GM21423 (cell line): ENCODE results near the gene KIF3B.
"Not testable (repeated sequence)": the region's sequence is repeated elsewhere in the genome, so short reads cannot be mapped to it uniquely, and the experiment has no call there.

Experiments used
- ATAC-seq: cut with Tn5 transposase; IDR thresholded peaks from one replicate; pipeline ENCODE4 v1.9.1; 2021; ENCODE audit warnings: mild to moderate bottlenecking, moderate library complexity; ENCODE audit not compliant: unreplicated experiment

Gene KIF3B

DNA sequence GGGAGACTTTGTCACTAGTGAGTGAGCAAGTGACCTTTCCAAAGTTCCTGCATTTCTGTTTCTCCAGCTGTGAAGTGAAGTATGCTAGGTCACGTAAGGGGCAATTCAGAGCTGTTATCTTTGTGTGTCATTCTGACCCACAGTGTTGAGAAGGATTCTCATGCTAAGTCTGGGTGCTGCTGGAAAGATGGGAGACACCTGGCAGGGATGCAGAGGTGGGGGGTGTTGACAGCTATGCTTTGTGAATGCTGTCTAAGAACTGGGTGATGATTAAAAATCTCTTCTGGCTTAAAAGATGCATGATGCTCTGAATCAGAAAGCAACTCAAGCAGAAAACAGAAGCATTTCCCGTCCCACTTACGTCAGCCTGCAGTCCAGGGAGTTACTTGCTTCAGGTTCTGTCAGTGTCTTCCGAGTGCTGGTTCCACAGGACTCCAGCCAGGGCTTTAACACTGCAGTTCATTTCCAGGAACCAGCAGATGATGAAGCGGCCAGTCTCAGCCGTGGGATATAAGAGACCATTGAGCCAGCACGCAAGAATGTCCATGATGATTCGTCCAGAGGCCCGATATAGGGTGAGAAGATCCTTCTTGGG is 49.7 kb downstream of the KIF3B start:
- no peak for ATAC-seq

DNA sequence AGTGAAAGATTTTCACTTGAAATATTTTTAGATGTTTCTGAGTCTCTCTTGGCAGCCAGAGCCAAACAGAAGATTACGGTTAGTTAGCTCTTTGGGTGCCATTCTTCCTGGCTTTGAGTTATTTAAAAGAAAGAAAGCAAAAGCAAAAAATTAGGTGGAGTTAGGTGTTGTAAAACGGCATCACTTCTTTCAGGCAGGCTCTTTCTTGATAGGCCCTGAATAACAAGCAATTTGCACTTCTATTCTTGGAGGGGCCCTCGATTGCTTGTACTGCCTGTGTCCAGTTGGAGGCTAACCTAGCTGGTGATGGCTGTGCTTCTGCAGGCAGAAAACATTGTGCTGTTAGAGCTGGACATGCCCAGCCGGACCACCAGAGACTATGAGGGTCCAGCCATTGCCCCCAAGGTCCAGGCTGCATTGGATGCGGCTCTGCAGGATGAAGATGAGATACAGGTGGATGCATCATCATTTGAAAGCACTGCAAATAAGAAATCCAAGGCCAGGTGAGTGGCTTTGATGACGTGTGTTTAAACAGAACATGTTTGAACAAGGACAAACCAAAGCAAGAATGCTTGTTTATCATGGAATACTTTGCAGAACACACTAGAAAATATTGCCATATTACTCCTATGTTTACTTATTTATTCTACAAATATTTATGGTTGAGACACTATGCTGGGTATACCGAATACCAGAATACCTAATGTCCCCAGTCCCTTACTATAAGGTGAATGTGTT is 52.5 kb downstream of the KIF3B start:
- ATAC-seq, result no peak

DNA sequence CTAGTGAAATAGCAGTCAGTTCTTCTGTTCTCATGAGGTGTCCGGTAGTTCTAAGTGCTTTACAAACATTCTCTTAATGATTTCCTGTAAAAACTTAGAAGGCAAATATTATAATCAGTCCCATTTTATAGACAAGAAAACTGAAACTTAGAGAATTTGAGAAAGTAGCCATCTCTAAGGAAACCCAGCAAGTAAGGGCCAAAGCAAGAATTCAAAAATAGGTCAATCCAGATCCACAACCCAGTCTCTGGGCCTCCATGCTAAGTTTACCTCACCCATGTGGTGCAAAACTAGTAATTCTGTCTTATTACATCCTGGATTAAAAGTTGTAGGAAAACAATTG is 53.1 kb downstream of the KIF3B start:
- ATAC-seq, result no peak

DNA sequence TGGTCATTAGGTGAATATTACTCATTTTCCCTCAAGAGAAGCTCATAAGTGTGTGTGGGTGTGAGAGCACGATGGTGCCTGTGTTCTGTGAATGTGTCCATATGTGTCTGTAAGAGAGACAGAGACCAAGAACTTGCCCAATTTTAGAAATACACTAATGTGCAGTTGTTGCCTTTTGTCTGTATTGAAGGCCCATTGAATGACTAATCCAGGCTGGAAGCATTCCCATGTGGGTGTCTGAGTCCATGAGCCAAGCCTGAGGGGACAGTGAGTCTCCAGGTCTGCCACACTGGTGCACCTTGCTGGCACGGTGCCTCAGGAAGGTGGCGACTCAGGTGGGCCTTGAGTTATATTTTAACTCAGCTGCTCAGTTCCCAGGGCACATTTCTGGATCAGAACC is 55.2 kb downstream of the KIF3B start:
- no peak for ATAC-seq

DNA sequence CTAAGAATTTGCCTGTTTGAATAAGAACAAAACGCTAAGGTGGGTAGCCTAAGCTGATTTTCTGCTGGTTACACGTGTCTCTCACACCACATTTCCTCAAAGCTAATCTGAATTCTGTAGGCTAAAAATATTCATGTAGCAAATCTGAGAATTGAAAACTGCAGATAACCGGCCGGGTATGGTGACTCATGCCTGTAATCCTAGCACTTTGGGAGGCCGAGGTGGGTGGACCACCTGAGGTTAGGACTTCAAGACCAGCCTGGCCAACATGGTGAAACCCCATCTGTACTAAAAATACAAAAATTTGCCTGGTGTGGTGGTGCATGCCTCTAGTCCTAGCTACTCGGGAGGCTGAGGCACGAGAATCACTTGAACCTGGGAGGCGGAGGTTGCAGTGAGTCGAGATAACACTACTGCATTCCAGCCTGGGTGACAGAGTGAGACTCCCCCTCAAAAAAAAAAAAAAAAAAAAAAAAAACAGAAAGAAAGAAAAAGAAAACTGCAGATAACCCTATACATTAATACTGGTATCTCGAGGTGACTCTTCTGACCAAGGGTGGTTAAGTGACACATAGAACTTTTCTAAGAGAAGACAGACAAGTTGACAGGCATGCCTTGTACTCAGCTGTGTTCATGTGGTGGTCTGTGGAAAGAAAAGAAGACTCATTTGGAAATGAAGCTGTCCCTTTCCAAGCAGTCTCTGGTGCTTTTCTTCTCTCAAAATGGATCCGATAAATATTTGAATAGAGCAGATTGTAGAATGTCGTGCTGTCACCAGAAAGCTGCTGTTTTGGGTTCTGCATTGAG is 55.9 kb downstream of the KIF3B start:
- ATAC-seq, result peak; percentile 58

DNA sequence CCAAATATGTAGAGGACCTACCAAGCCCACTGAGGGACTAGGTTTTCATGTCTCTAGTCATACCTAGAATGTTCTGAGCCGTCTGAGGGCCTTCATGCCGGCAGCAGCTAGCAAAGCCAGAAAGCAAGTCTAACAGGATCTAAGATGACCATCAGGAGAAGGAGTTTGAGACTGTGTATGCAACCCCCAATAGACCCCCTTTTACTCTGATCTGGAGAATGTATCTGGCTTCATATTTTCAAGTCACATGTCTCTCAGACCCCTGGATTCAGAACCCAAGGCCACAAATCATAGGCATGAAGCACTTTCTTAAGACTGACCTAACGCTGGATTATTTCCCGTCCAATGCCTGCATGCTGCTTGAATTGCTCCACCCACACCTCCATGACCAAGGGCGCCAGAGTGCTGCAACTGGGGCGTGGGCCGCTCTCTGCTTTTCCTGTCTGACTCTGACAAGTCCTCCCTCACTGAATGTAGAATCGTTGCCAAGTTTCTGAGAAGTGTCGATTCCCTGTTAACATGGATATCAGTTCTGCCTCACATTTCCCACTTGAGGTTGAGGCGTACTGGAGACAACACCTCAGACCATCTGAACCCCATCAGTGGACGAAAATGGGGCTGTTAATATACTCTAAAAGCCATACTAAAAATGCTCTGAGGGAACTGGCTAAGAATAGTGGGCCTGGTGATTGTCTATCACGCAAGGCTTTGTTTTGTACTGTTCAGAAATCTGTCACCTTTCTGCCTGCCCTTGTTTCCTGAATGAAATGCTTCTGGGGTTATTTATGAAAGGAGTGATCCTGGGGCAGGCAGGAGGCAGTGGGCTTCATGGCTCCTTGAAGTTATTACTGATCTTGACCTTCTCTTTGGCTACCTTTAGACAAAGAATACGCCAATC is 56.8 kb downstream of the KIF3B start:
- no peak for ATAC-seq

DNA sequence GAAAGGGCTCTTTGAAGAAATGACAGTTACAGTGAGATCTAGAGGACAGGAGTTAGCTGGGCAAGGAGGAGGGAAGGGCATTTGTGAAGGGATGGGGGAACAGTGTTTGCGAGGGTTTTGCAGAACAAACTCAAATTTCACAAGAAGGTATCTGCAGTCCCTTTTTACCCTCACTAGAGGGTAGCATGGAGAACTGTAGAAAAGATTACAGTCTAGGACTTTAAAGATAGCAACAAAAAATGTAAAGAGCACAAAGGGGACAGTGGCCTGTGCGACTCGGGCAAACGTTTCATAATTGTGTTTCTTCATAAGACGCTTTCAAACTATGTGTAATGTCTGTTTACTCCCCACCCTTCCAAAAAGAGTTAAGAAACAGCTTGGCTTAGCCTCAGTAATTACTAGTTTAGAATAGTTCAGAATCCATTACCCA is 59.5 kb downstream of the KIF3B start:
- ATAC-seq, result no peak

DNA sequence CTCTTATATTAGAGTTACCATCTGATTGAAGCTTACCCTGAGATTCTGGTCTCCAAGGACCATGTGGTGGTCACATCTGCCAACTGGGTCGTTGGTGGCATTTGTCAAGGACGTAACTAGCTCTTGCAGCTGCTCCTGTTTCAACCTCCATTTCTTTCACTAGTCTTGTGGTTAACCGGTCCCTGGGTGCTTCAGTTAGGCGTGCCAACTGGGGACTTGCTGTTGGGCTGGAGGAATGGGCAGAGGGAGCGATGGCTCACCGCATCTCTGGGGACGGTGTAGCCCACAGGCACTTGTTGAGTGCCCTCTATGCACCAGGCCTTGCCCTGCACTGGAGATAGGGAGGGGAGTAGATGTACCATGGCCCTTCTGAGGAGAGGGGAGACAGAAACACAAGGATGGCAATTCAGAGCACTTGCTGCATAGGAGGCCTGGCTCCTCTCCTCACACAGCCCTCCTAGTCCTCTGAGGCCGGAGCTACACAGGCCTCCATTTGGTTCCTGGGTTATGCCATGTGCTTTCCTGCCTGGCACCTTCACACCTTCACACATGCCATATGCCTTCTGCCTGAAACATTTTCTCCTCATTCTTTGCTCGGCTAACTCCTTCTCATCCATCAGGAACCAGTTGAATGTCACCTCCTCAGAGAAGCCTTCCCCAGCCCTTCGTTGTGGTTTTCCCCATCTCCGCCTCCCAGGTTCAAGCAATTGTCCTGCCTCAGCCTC is 60.6 kb downstream of the KIF3B start:
- ATAC-seq, result no peak

DNA sequence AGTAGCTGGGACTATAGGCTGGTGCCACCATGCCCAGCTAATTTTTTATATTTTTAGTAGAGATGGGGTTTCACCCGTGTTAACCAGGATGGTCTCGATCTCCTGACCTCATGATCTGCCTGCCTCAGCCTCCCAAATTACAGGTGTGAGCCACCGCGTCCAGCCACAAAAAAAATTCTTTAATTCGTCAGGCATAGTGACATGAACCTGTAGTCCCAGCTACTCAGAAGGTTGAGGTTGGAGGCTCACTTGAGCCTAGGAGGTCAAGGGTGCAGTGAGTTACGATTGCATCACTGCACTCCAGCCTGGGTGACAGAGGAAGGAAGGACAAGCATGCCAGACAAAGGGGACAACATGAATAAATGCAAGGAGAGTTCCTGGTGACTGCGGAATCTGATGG is 61.2 kb downstream of the KIF3B start:
- ATAC-seq, result no peak

DNA sequence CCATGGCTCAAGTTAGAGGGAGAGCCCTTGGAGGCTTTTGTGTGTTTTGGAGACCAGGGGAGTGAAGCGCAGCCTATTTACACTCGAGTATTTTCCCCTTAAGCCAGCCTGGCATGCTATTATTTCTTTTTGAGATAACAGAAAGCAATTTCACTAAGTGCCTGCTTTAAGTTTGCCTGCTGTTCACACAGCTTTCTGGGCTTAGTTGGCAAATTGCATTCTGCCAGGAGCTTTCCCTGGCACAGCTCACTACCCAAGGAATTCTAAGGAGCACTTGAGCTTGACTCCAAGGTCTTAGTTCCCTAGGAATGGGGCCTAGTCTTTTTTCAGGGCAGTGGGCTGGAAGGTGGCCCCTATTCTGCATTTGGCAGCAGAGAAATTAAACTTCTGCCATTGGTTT is 61.7 kb downstream of the KIF3B start:
- no peak for ATAC-seq

DNA sequence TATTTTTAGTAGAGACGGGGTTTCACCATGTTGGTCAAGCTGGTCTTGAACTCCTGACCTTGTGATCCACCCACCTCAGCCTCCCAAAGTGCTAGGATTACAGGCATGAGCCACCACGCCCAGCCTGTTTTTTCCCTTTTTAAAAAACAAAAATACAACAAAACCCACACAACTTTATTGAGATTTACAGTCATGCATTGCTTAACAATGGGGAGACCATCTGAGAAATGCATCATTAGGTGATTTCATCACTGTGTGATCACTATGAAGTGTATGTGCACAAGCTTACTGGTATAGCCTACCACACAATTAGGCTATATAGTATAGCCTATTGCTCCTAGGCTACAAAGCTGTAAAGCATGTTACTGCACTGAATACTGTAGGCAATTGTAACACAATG is 63.6 kb downstream of the KIF3B start:
- ATAC-seq, result not testable (repeated sequence)

DNA sequence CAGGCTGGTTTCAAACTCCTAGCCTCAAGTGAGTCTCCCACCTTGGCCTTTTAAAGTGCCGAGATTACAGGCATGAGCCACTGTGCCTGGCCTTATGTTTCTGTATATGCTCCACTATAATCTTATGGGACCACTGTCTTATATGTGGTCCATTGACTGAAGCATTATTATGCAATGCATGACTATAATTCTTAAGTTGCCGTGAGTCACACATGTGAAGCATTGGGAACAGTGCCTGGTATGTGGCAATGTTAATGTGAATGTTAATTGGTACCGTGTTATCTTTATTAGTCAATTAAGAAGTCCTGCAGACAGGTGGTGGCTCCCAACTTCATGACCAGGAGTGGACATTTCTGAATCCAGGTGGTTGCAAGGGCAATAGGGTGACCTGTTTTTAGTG is 66.0 kb downstream of the KIF3B start:
- no peak for ATAC-seq

DNA sequence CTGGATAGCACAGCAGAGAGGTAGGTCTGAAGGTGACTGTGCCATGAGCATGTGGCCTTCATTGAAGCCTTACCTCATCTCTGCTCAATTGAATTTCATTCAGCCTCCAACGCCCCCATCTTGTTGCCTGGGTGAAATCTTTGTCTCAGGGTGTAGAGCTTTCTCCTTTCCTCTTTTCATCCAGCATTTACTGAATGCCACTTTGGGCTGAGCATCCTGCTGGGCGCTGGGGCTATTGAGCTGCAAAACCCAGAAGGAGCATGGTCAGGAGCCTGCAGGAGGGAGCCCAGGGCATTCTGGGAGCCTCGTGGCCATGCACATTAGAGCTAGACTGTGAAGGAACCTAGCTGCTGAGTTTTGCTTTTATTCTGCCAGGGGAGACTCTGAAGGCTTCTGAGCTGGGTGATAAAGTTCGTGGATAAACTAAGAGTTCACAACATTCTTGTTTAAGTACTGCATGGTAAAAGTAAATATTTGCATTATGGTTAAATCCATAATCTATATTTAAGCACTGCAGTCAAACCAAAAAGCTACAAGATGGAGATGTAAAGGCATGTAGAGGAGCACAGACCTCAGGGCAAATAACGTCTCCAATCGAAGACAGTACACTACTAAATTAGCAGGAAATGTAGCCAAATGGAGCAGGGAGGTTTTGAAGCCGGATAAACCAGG is 67.5 kb downstream of the KIF3B start:
- ATAC-seq, result no peak

DNA sequence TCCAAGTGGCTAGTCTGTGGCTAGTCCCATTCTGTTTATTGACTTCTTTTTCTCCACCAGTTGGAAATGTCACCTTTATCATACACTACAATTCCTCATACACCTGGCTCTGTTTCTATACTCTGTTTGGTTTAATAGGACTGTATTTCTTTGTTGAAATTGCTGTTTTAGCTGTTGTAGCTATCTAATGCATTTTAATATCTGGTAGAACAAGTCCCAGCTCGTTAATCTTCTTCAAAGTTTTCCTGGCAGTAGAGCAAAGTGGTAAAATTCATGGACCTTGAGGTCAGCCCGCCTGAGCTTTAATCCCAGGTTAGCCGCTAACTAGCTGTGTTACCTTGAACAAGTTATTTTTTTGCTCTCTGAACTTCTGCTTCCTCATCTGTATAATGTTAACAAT is 70.8 kb downstream of the KIF3B start:
- ATAC-seq, result no peak

DNA sequence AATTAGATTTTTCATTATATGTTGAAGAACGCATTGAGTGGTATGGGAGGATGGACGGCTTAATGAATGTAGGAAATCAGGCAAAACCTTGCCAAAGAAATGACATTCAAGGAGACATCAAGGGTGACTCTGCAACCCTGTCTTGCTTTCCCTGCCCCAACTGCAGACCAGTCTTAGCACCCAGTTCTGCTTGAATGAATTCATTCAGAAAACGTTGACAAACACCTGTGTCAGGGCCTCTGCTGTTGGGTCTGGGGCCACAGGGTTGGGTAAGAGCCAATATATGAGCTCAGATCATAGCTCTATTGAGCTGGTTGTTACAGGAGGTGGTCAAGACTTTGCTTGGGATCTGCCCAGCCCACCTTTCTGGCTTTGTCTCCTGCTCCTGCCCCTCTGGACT is 73.0 kb downstream of the KIF3B start:
- no peak for ATAC-seq

DNA sequence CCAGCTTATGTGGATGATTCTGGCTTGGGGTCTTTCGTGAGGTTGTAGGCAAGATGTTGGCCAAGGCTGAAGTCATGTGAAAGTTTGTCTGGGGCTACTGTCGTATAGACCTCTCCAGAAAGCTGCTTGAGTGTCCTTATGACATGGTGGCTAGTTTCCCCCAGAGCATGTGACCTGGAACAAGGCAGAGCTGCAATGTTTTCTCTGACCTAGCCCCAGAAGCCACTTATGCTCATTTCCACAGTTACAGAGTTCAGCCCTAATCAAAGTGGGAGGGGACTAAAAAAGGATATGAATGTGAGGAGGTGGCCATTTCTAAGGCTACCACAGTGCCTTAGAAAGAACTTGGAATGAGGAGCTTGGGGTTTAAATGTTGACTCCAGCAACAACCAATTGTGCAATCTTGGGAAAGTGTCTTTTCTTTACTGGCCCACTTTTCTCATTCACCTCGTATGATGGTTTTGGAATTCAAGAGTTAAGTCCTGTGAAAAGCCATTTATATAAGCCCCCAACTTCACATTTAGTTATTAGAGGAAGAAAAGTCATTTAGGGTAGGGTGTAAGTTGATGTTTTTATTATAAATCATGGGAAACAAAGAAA is 74.8 kb downstream of the KIF3B start:
- no peak for ATAC-seq

DNA sequence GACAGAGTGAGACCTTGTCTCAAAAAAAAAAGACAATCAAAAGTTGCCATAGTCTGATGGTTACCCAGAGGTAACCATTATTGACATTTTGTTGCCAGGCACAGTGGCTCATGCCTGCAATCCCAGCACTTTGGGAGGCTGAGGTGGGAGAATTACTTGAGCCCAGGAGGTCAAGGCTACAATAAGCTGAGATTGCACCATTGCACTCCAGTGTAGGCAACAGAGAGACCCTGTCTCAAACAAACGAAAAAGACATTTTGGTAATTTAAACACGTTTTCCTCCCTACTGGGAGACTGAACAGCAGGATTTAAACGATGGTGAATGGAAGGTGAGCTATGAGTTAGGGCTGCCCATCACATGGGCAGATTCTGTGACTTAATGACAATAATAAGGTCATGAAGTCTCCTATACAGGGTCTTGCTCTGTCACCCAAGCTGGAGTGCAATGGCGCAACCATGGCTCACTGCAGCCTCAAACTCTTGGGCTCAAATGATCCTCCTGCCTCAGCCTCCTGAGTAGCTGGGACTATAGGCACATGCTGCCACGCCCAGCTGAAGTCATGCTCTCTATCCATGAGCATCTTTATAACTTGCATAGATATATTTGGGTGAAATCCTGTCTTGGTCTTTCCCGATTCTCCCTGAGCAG is 76.5 kb downstream of the KIF3B start:
- no peak for ATAC-seq

DNA sequence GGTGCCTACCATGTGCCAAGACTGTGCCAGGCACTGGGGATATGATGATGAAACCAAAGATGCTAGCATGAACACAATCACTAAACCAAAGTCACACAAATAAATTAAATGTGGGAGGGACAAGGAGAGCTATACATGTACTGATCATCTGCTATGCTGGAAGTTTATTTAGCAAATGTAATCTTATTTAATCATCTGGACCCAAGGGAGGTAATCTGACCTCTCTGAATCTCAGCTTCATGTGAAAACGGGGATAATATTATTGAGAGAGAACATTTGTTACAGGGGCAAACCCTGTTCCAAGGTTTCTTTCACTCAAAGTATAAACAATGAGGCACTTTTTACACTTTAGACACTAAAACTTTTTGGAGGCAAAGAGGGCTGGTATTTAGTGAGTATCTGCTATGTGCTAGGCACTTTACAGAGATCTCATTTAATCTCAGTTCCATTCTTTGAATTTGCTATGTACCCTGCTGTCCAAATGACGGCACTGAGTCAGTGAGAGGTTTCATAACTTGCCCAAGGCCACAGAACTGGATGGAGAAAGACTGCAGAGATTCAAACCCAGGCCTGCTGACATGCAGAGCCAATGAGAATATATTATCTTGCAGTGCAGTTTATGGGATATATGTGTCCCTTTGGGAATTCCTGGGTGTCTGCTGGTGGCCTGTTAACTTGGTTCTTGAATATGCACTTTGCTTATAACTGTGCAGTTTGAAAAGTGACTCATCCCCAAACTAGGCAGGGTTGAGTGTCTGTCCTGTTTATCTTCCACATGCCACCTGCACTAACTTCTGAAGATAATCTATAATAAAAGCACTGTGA is 77.4 kb downstream of the KIF3B start:
- no peak for ATAC-seq
